ENCODE results near the gene SEMA5A.

DNA sequence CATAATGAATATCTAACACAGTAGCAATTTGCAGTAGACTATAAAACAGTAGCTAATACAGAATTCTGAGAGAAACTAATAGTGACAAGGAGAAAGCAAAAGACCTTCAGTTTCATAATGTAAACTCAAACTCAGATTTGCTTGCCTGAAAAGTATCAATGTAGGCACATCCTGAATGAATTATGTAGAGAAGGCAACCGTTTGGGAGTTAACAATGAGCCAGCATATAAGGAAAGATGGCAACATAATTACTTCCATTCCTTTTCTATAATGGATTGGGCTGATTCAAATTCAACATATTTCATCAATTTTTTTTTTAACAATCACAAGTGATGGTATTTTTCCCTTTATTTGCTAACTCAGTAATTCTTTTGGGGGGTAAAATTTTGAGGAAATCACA, 261.6 kb downstream of the SEMA5A start:
- TF ChIP-seq, protein P1, sequence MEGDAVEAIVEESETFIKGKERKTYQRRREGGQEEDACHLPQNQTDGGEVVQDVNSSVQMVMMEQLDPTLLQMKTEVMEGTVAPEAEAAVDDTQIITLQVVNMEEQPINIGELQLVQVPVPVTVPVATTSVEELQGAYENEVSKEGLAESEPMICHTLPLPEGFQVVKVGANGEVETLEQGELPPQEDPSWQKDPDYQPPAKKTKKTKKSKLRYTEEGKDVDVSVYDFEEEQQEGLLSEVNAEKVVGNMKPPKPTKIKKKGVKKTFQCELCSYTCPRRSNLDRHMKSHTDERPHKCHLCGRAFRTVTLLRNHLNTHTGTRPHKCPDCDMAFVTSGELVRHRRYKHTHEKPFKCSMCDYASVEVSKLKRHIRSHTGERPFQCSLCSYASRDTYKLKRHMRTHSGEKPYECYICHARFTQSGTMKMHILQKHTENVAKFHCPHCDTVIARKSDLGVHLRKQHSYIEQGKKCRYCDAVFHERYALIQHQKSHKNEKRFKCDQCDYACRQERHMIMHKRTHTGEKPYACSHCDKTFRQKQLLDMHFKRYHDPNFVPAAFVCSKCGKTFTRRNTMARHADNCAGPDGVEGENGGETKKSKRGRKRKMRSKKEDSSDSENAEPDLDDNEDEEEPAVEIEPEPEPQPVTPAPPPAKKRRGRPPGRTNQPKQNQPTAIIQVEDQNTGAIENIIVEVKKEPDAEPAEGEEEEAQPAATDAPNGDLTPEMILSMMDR (IDR thresholded peaks at IDR 0.05; ENCODE audit: insufficient read depth, low read depth, low read length), result no peak
- no peak for TF ChIP-seq EZH2 (IDR thresholded peaks at IDR 0.05; ENCODE audit: insufficient read depth, low read length)

All from astrocyte (in vitro differentiated cells and primary cell).